ENCODE results near the gene CENPO. TPM values are rescaled to one million over a fixed set of nuclear protein-coding genes. Genes with fewer than 3 reads are reported as not detected.

Gene CENPO
- total and polyA plus RNA-seq, 2 donors (not counting 3 experiments of a cell fraction or from before 2014, with no cell fraction given) = 26.8 to 45.3 TPM

DNA sequence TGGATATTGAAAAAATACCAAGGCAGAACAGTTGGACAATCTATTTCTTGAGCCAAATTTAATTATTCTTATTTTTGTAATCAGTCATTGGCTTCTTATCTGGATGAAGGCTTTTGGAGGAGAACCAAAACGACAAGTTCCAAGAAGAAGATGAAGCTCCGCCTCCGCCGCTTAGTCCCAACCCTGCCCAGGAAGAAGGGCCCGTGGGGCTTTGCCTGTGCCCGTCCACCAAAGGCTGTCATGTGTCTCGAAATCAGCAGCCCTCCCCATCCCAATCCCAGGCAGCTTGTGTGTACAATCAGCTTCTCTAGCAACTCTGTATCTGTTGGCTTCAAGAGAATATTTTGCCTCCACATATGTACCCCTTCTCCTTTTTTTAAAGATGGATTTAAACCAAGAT, 24.6 kb upstream of the CENPO start:
- ChIA-PET CTCF (interaction anchor here (0.7 kb wide), 1 partner anchor 8 kb away, joined by 3 read pairs; no protein-coding TSS in a partner anchor), POLR2A (no interaction called here)
- Histone ChIP-seq H3K9ac (replicated peaks; ENCODE audit: extremely low read depth, insufficient read depth, low read length) (no peak overlapping the region), H3K79me2 (ENCODE audit: control insufficient read depth, insufficient read depth, low read length) (no peaks in the 10 kb centered on the region), H3K9me3 (replicated peaks; ENCODE audit: control insufficient read depth, insufficient read depth, low read length) (no peaks in the 10 kb centered on the region), H2AFZ (ENCODE audit: low read depth, low read length) (no peak overlapping the region), H3K4me1 (ENCODE audit: control insufficient read depth, extremely low read depth, insufficient read depth, low read length) (no peaks in the 10 kb centered on the region), H3K4me2 (ENCODE audit: insufficient read depth, low read length) (no peak overlapping the region), H3K36me3 (ENCODE audit: control insufficient read depth in 2 of 2, extremely low read depth in 1 of 2, insufficient read depth in 2 of 2, low read length in 2 of 2) (peaks cover 0 to 1% of the 10 kb centered on the region in 2 experiments), H3K27ac (ENCODE audit: insufficient read depth, low read depth, low read length) (no peak overlapping the region), H4K20me1 (replicated peaks; ENCODE audit: control insufficient read depth, extremely low read depth, insufficient read depth, low read length) (no peaks in the 10 kb centered on the region), H3K9me1 (replicated peaks; ENCODE audit: control insufficient read depth, extremely low read depth, insufficient read depth, low read length) (no peaks in the 10 kb centered on the region), H3K27me3 (ENCODE audit: control insufficient read depth in 2 of 2, insufficient read depth in 2 of 2, low read length in 2 of 2) (no peaks in the 10 kb centered on the region), H3K4me3 (replicated peaks in 1 of 3; ENCODE audit: insufficient read depth in 1 of 3, low read depth in 1 of 3, low read length in 3 of 3) (no peak overlapping the region)
- DNase-seq (ENCODE audit: low read depth, low spot score) = no peak
- intact Hi-C loops (cut with micrococcal nuclease) (no loop called here), dilution Hi-C loops (cut with MboI; ENCODE audit: extremely low pct_ligation_motif_present, low sequenced_read_pairs) (no loop called here)
- no peak for TF ChIP-seq GATA2 (IDR thresholded peaks at IDR 0.05; ENCODE audit: insufficient read depth, insufficient read length, low read depth, low read length)
- no peak for TF ChIP-seq POLR2A (IDR thresholded peaks at IDR 0.05; ENCODE audit: low read depth, low read length)
- TF ChIP-seq, protein P1, sequence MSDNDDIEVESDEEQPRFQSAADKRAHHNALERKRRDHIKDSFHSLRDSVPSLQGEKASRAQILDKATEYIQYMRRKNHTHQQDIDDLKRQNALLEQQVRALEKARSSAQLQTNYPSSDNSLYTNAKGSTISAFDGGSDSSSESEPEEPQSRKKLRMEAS (IDR thresholded peaks at IDR 0.05; ENCODE audit: insufficient read depth, insufficient read length) = no peak
- no peak for TF ChIP-seq CTCF (IDR thresholded peaks at IDR 0.05; ENCODE audit: extremely low read depth in 1 of 2, insufficient read depth in 1 of 2, low read depth in 1 of 2, low read length in 2 of 2)
- TF ChIP-seq FOS (IDR thresholded peaks at IDR 0.05; ENCODE audit: borderline replicate concordance, insufficient read depth, low read length) = no peak
- no peak for TF ChIP-seq JUN (IDR thresholded peaks at IDR 0.05; ENCODE audit: borderline replicate concordance, insufficient read depth, insufficient read length, low read depth)
- TF ChIP-seq POLR2AphosphoS5 (IDR thresholded peaks at IDR 0.05; ENCODE audit: insufficient read depth, low read depth, low read length) = no peak
- TF ChIP-seq MYC (IDR thresholded peaks at IDR 0.05; ENCODE audit: low read depth, low read length) = no peak
- TF ChIP-seq EZH2 (IDR thresholded peaks at IDR 0.05; ENCODE audit: borderline replicate concordance, low read depth, low read length, severe bottlenecking) = no peak
- BruUV-seq (replicated peaks) = no TSS peak
- FAIRE-seq = no peak

Data from endothelial cell of umbilical vein (primary cell).